ENCODE data around the gene TRANK1. TPM values are rescaled to one million over a fixed set of nuclear protein-coding genes. Genes with fewer than 3 reads are reported as not detected.

TRANK1 gene
- total RNA-seq, 1 donor from 2014 or later: 6.6 TPM

DNA sequence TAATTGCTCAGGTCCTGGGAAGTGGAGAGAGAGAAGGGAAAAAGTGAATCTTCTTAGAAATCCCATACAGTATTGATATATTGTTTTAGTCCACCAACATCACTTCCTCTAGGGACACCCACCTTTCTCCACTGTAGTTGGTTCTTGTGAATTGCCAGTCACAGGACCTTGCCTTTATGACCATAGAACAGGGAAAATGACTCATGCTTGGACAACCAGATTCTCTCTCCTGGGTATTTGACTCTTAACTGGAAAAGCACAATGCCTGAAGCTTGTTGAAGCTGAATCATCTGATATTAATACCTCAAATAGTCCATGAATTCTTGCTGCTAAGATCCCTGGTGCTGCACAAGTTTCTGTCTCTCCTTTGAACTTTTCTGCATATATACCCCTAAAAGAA is 148.0 kb downstream of the TRANK1 start:
- TF ChIP-seq, protein P1, sequence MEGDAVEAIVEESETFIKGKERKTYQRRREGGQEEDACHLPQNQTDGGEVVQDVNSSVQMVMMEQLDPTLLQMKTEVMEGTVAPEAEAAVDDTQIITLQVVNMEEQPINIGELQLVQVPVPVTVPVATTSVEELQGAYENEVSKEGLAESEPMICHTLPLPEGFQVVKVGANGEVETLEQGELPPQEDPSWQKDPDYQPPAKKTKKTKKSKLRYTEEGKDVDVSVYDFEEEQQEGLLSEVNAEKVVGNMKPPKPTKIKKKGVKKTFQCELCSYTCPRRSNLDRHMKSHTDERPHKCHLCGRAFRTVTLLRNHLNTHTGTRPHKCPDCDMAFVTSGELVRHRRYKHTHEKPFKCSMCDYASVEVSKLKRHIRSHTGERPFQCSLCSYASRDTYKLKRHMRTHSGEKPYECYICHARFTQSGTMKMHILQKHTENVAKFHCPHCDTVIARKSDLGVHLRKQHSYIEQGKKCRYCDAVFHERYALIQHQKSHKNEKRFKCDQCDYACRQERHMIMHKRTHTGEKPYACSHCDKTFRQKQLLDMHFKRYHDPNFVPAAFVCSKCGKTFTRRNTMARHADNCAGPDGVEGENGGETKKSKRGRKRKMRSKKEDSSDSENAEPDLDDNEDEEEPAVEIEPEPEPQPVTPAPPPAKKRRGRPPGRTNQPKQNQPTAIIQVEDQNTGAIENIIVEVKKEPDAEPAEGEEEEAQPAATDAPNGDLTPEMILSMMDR (IDR thresholded peaks at IDR 0.05; ENCODE audit: borderline replicate concordance): no peak
- H3K4me1 ChIP-seq: no peaks in the 10 kb centered on the region
- H3K27me3 ChIP-seq (ENCODE audit: low read depth): no peaks in the 10 kb centered on the region
- H3K4me3 ChIP-seq: no peak overlapping the region
- no peak for DNase-seq
- no peaks in the 10 kb centered on the region for H3K36me3 ChIP-seq
- H3K9me3 ChIP-seq (replicated peaks): peaks cover 5% of the 10 kb centered on the region
- intact Hi-C loops (cut with micrococcal nuclease): no loop called here
- no peak overlapping the region for H3K27ac ChIP-seq (replicated peaks)

DNA sequence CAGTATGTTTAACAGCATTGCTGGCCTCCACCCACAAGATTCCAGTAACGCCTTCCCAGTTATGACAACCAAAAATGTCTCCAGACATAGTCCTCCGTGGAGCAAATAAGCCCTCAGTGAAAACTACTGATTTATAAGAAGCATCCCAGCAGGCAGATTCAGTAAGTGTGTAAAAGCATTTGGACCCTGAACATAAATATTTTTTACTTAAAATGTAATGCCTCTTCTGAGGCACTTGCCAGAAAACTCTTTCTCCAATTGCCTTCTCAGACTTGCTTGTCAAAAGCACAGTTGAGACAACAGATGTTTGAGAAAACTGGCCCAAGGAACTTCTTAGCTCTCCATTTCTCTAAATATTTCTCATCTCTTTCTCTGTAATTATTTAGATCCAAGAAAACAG is 148.7 kb downstream of the TRANK1 start:
- intact Hi-C loops (cut with micrococcal nuclease): no loop called here
- H3K36me3 ChIP-seq: no peaks in the 10 kb centered on the region
- no peak overlapping the region for H3K27ac ChIP-seq (replicated peaks)
- TF ChIP-seq, protein P1 (IDR thresholded peaks at IDR 0.05; ENCODE audit: borderline replicate concordance): no peak
- no peak overlapping the region for H3K4me3 ChIP-seq
- H3K9me3 ChIP-seq (replicated peaks): peaks cover 5% of the 10 kb centered on the region
- no peaks in the 10 kb centered on the region for H3K27me3 ChIP-seq (ENCODE audit: low read depth)
- no peaks in the 10 kb centered on the region for H3K4me1 ChIP-seq
- DNase-seq: no peak

DNA sequence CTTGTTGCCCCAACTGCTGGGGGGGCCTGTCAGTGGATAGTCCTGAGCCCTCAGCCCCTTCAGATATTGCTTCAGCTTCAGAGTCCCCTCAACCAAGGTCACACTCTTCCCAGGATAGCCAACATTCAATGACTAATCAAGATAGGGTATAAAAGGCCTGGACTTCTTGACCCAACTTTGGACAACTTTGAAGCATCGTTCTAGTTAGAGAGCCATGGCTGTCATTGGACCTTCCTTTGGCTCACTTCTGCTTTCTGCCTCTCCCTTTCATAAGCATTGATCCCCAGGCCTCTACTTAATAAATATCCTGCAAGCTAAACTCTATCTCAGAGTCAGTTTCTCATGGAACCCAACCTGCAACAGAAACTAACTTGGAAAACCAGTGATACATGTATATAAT is 149.2 kb downstream of the TRANK1 start:
- no peak overlapping the region for H3K4me3 ChIP-seq
- no peak overlapping the region for H3K27ac ChIP-seq (replicated peaks)
- intact Hi-C loops (cut with micrococcal nuclease): no loop called here
- TF ChIP-seq, protein P1 (IDR thresholded peaks at IDR 0.05; ENCODE audit: borderline replicate concordance): no peak
- no peaks in the 10 kb centered on the region for H3K27me3 ChIP-seq (ENCODE audit: low read depth)
- peaks cover 5% of the 10 kb centered on the region for H3K9me3 ChIP-seq (replicated peaks)
- DNase-seq: no peak
- no peaks in the 10 kb centered on the region for H3K4me1 ChIP-seq
- H3K36me3 ChIP-seq: no peaks in the 10 kb centered on the region

DNA sequence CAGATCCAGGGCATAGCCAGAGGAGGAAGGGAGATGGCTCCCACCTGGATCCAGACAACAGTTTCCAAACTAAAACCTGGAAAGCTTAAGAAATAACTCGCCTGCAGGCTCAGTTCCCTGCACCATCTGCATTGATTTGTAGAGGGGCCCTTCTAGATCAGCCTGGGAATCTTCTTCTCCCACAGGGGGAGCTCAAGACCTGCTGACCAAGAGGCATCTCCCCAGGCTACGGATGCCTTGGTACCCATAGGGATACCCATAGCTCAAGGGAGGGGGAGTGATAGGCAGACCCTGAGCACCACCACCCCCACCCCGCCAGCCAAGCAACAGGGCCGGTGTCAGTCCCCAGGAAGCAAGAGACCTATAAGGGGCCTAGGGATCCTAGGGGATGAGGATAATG is 152.5 kb downstream of the TRANK1 start:
- TF ChIP-seq, protein P1 (IDR thresholded peaks at IDR 0.05; ENCODE audit: borderline replicate concordance): peak; percentile 38
- intact Hi-C loops (cut with micrococcal nuclease): no loop called here
- no peak overlapping the region for H3K27ac ChIP-seq (replicated peaks)

DNA sequence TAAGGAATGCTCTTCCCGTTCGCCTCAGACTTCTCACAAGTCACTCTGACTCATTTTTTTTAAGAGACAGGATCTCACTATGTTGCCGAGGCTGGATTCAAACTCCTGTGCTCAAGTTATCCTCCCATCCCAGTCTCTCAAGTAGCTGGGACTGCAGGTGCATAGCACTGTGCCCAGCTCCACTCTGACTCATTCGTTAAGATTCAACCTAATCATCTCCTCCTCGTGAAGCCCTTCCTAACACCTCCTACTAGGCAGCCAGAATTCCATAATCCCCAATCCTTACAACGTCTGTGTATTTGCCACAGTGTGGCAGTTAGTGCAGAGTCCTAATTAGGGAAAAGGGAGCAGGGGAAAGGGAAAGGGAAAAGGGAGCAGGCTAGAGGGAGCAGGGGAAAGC is 154.1 kb downstream of the TRANK1 start:
- DNase-seq: no peak
- TF ChIP-seq, protein P1 (IDR thresholded peaks at IDR 0.05; ENCODE audit: borderline replicate concordance): no peak
- H3K27ac ChIP-seq (replicated peaks): no peak overlapping the region
- intact Hi-C loops (cut with micrococcal nuclease): no loop called here
- no peak overlapping the region for H3K4me3 ChIP-seq
- no peaks in the 10 kb centered on the region for H3K27me3 ChIP-seq (ENCODE audit: low read depth)
- no peaks in the 10 kb centered on the region for H3K9me3 ChIP-seq (replicated peaks)
- H3K4me1 ChIP-seq: no peaks in the 10 kb centered on the region
- H3K36me3 ChIP-seq: no peaks in the 10 kb centered on the region

More for the DNA sequence above, 152.5 kb downstream of the TRANK1 start:
- DNase-seq: no peak
- no peaks in the 10 kb centered on the region for H3K4me1 ChIP-seq
- H3K4me3 ChIP-seq: no peak overlapping the region
- H3K36me3 ChIP-seq: no peaks in the 10 kb centered on the region
- H3K9me3 ChIP-seq (replicated peaks): no peaks in the 10 kb centered on the region
- H3K27me3 ChIP-seq (ENCODE audit: low read depth): no peaks in the 10 kb centered on the region
